SK-N-SH (cell line): Measurements from ENCODE around the gene GARIN1A.
"Not testable (repeated sequence)": the region's sequence is repeated elsewhere in the genome, so short reads cannot be mapped to it uniquely, and the experiment has no call there.

Experiments
- CTCF ChIP-seq: fragments of 200-600 bp; sonication (generic); IDR thresholded peaks from 2 replicates; pipeline ENCODE4 v1.6.1; 2017; ENCODE audit warnings: antibody characterized with exemption, mild to moderate bottlenecking, moderate library complexity
- EP300 ChIP-seq, 2 experiments: IDR thresholded peaks; 2 replicates each; pipeline versions ENCODE4 v1.4.0 to v1.6.1; 2012; ENCODE audit warnings: borderline replicate concordance in 1 of 2, low read depth in 1 of 2, low read length in 1 of 2
- GABPA ChIP-seq: IDR thresholded peaks from 2 replicates; pipeline ENCODE4 v1.4.0; 2012; ENCODE audit warnings: low read depth, mild to moderate bottlenecking
- NFIC ChIP-seq: IDR thresholded peaks from 2 replicates; pipeline ENCODE4 v1.4.0; 2012; ENCODE audit warnings: borderline replicate concordance
- POLR2AphosphoS5 ChIP-seq: IDR thresholded peaks from 2 replicates; pipeline ENCODE4 v1.6.1; 2012; ENCODE audit warnings: low read depth, low read length
- RCOR1 ChIP-seq: fragments of 150-350 bp; IDR thresholded peaks from 2 replicates; pipeline ENCODE4 v1.6.1; 2017; ENCODE audit warnings: antibody characterized with exemption, low read length
- RFX5 ChIP-seq: IDR thresholded peaks from 2 replicates; pipeline ENCODE4 v1.6.1; 2012; ENCODE audit warnings: mild to moderate bottlenecking, improper control_type of control experiment, low read length
- RXRA ChIP-seq: IDR thresholded peaks from 2 replicates; pipeline ENCODE4 v1.4.0; 2012; ENCODE audit warnings: low read depth, mild to moderate bottlenecking, borderline replicate concordance
- TAF1 ChIP-seq: IDR thresholded peaks from 2 replicates; pipeline ENCODE4 v1.6.1; 2012; ENCODE audit warnings: low read depth, mild to moderate bottlenecking, low read length, moderate library complexity, borderline replicate concordance
- TCF12 ChIP-seq: IDR thresholded peaks from 2 replicates; pipeline ENCODE4 v1.4.0; 2012
- USF1 ChIP-seq: IDR thresholded peaks from 2 replicates; pipeline ENCODE4 v1.4.0; 2012; ENCODE audit warnings: low read depth, borderline replicate concordance
- YY1 ChIP-seq: IDR thresholded peaks from 2 replicates; pipeline ENCODE4 v1.4.0; 2012; ENCODE audit warnings: low read depth, mild to moderate bottlenecking
- TF ChIP-seq, protein P1 (sequence below): IDR thresholded peaks from 2 replicates; pipeline ENCODE4; 2012
- TF ChIP-seq, protein P2 (sequence below): fragments of 150-350 bp; IDR thresholded peaks from 2 replicates; pipeline ENCODE4 v1.6.1; 2016; ENCODE audit warnings: mild to moderate bottlenecking, low read depth, low read length

DNA sequence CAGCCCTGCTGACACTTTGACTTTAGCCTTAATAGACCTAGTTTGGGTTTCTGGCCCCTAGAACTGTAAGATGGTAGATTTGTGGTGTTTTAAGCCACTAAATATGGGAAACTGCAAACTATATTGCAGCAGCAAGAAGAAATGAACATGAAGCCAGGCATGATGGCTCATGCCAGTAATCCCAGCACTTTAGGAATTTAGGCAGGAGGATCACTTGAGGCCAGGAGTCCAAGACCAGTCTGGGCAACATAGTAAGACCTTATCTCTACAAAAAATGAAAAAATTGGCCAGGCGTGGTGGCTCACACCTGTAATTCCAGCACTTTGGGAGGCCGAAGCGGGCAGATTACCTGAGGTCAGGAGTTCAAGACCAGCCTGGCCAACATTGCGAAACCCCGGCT, 26.9 kb upstream of the GARIN1A start:
- not testable (repeated sequence) for TF ChIP-seq CTCF; RCOR1; USF1; RFX5; TCF12; POLR2AphosphoS5; GABPA; NFIC; RXRA; EP300 (IDR thresholded peaks at IDR 0.05; ENCODE audit: borderline replicate concordance in 1 of 2, low read depth in 1 of 2, low read length in 1 of 2); YY1; TAF1
- TF ChIP-seq, protein P1, sequence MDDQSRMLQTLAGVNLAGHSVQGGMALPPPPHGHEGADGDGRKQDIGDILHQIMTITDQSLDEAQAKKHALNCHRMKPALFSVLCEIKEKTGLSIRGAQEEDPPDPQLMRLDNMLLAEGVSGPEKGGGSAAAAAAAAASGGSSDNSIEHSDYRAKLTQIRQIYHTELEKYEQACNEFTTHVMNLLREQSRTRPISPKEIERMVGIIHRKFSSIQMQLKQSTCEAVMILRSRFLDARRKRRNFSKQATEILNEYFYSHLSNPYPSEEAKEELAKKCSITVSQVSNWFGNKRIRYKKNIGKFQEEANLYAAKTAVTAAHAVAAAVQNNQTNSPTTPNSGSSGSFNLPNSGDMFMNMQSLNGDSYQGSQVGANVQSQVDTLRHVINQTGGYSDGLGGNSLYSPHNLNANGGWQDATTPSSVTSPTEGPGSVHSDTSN: not testable (repeated sequence)
- TF ChIP-seq, protein P2, sequence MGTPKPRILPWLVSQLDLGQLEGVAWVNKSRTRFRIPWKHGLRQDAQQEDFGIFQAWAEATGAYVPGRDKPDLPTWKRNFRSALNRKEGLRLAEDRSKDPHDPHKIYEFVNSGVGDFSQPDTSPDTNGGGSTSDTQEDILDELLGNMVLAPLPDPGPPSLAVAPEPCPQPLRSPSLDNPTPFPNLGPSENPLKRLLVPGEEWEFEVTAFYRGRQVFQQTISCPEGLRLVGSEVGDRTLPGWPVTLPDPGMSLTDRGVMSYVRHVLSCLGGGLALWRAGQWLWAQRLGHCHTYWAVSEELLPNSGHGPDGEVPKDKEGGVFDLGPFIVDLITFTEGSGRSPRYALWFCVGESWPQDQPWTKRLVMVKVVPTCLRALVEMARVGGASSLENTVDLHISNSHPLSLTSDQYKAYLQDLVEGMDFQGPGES: not testable (repeated sequence)
